ENCODE data around the gene MGMT. TPM values are rescaled to one million over a fixed set of nuclear protein-coding genes. Genes with fewer than 3 reads are reported as not detected.

The MGMT gene
- polyA plus RNA-seq, 1 of the 3 experiments (the other 2 are of a cell fraction): 10.8 TPM

- TF ChIP-seq NRF1 (IDR thresholded peaks at IDR 0.05; ENCODE audit: low read depth, low read length) (no peak), TAF1 (IDR thresholded peaks at IDR 0.05; ENCODE audit: borderline replicate concordance, low read depth, low read length) (no peak), EP300 (IDR thresholded peaks at IDR 0.05; ENCODE audit: borderline replicate concordance in 1 of 2, low read depth in 1 of 2, low read length in 1 of 2) (no peak), RXRA (IDR thresholded peaks at IDR 0.05; ENCODE audit: borderline replicate concordance, low read depth) (no peak), REST (IDR thresholded peaks at IDR 0.05; ENCODE audit: low read depth, low read length) (no peak), ELF1 (IDR thresholded peaks at IDR 0.05) (no peak)
Measured at GRCh38 chr10:129560361-129560760, 93.3 kb downstream of the MGMT start (continued).

GRCh38 chr10:129562487-129562886 is 95.4 kb downstream of the MGMT start:
- Histone ChIP-seq H2AFZ (ENCODE audit: low read depth) (no peak overlapping the region), H3K4me2 (no peak overlapping the region), H3K27ac (ENCODE audit: low read depth in 2 of 2, low read length in 1 of 2) (no peak overlapping the region), H3K9me3 (0 out of 2 replicates have a peak, but pooled peaks cover 3% of the 10 kb centered on the region), H3K4me3 (ENCODE audit: low read depth in 2 of 2, low read length in 1 of 2) (no peak overlapping the region), H4K20me1 (ENCODE audit: insufficient read depth) (no peaks in the 10 kb centered on the region), H3K4me1 (ENCODE audit: control insufficient read depth in 1 of 2, insufficient read depth in 2 of 2, low read depth in 1 of 2, low read length in 1 of 2) (peaks cover 0 to 11% of the 10 kb centered on the region in 2 experiments; a peak in 1 of 4 replicates), H3K27me3 (ENCODE audit: insufficient read depth) (no peaks in the 10 kb centered on the region), H3F3A (replicated peaks; ENCODE audit: insufficient read depth) (no peaks in the 10 kb centered on the region), H3K36me3 (replicated peaks in 1 of 2; ENCODE audit: control insufficient read depth in 1 of 2, insufficient read depth in 2 of 2, low read length in 1 of 2) (no peaks in the 10 kb centered on the region), H3K9me2 (no peaks in the 10 kb centered on the region), H3K9ac (no peak overlapping the region), H3K79me2 (ENCODE audit: insufficient read depth) (no peaks in the 10 kb centered on the region)
- POLR2A ChIA-PET: no interaction called here
- DNase-seq: no peak
- no peak for TF ChIP-seq REST (IDR thresholded peaks at IDR 0.05; ENCODE audit: low read depth, low read length)
- TF ChIP-seq SMC3 (IDR thresholded peaks at IDR 0.05; ENCODE audit: low read depth, low read length): no peak
- no peak for TF ChIP-seq FOXM1 (IDR thresholded peaks at IDR 0.05; ENCODE audit: low read depth)
- no peak for TF ChIP-seq TCF12 (IDR thresholded peaks at IDR 0.05)
- CTCF ChIA-PET: interaction anchor here (1.6 kb wide), 1 partner anchor 1493 kb away, joined by 4 read pairs; no protein-coding TSS in a partner anchor
- WGBS (ENCODE audit: low lambda C conversion rate): 79% methylated on average over 8 of the region's 8 CpGs

Data from SK-N-SH (cell line).